Activated CD8-positive, alpha-beta T cell treated with anti-CD3 and anti-CD28 coated beads, Interleukin-2, amount 10 ng/mL, durations not matched to agents 7 days and 5 days (primary cell): Measurements from ENCODE around the gene GRIA1. TPM values are rescaled to one million over a fixed set of nuclear protein-coding genes. Genes with fewer than 3 reads are reported as not detected.
"Not testable (repeated sequence)": the region's sequence is repeated elsewhere in the genome, so short reads cannot be mapped to it uniquely, and the experiment has no call there.

ENCODE experiments used
- ATAC-seq: fragments of 150-1000 bp; cut with Tn5 transposase; one replicate; pipeline ENCODE4 v1.10.0; 2021; ENCODE audit warnings: moderate library complexity
- CTCF ChIA-PET: fragments of 350-600 bp; sonication (Branson Sonifier 250); formaldehyde crosslinking; loops from one replicate; lab custom pipeline; 2021; ENCODE audit warnings: antibody characterized with exemption; lab: Charles Lee
- POLR2A ChIA-PET: fragments of 350-600 bp; sonication (Branson Sonifier 250); formaldehyde crosslinking; loops from one replicate; lab custom pipeline; 2021; ENCODE audit warnings: antibody characterized with exemption; lab: Charles Lee
- DNase-seq: peaks from one replicate; pipeline ENCODE4 v3.0.0-alpha.2; 2020
- H3K27ac Mint-ChIP-seq: one replicate; pipeline ENCODE4 v1.8.0; 2021; ENCODE audit warnings: mild to moderate bottlenecking, mixed read lengths
- H3K27me3 Mint-ChIP-seq: one replicate; pipeline ENCODE4 v1.8.0; 2021; ENCODE audit warnings: low read depth, mixed read lengths
- H3K36me3 Mint-ChIP-seq: one replicate; pipeline ENCODE4 v1.8.0; 2021; ENCODE audit warnings: low read depth, mixed read lengths
- H3K4me1 Mint-ChIP-seq: one replicate; pipeline ENCODE4 v1.8.0; 2021; ENCODE audit warnings: low read depth, mixed read lengths
- H3K4me3 Mint-ChIP-seq: one replicate; pipeline ENCODE4 v1.8.0; 2021; ENCODE audit warnings: mild to moderate bottlenecking, mixed read lengths
- H3K9me3 Mint-ChIP-seq: one replicate; pipeline ENCODE4 v1.8.0; 2022; ENCODE audit warnings: mixed read lengths; ENCODE audit not compliant: insufficient read depth
- total RNA-seq, 2 experiments: library from RNA; stranded (reverse); gene quantifications; one replicate each; pipeline ENCODE4 v1.2.3, GENCODE V29; 2021

GRIA1 gene
- total RNA-seq, 2 experiments from 2014 or later: not detected

GRCh38 chr5:153813901-153814300 lies 323.4 kb downstream of the GRIA1 start:
- Mint-ChIP-seq H3K4me3 (no peak overlapping the region), H3K9me3 (no peaks in the 10 kb centered on the region), H3K4me1 (no peaks in the 10 kb centered on the region), H3K27me3 (no peaks in the 10 kb centered on the region), H3K36me3 (no peaks in the 10 kb centered on the region), H3K27ac (no peak overlapping the region)
- no peak for ATAC-seq
- CTCF ChIA-PET: no interaction called here
- DNase-seq: no peak
- POLR2A ChIA-PET: no interaction called here

DNA sequence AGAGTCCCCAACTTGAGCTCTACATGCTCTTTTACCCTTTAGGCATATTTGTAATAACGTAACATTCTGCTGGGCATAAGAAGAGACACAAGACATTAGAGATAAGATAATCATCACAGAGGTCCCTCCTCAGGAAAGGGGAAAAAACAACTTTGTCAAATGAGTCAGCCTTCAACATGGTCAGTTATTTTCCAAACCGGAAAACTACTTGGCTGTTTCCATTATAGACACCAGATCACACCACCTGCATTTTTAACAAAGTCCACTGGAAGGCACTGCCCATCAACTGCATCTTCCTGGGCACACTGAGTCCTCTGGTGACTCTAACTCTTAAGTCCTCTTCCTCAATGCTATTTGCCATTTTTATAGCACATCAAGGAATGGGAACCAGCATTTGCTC lies 326.4 kb downstream of the GRIA1 start:
- Mint-ChIP-seq H3K4me3 (no peak overlapping the region), H3K27ac (no peak overlapping the region), H3K9me3 (no peaks in the 10 kb centered on the region), H3K36me3 (no peaks in the 10 kb centered on the region), H3K27me3 (no peaks in the 10 kb centered on the region), H3K4me1 (no peaks in the 10 kb centered on the region)
- POLR2A ChIA-PET: no interaction called here
- ATAC-seq (no peak), DNase-seq (no peak)
- CTCF ChIA-PET: no interaction called here

GRCh38 chr5:153818626-153819025 lies 328.2 kb downstream of the GRIA1 start:
- H3K4me3 Mint-ChIP-seq: no peak overlapping the region
- ATAC-seq (no peak), DNase-seq (no peak)
- ChIA-PET CTCF (no interaction called here), POLR2A (no interaction called here)
- no peaks in the 10 kb centered on the region for H3K36me3 Mint-ChIP-seq
- no peak overlapping the region for H3K27ac Mint-ChIP-seq
- H3K9me3 Mint-ChIP-seq: no peaks in the 10 kb centered on the region
- no peaks in the 10 kb centered on the region for H3K27me3 Mint-ChIP-seq
- H3K4me1 Mint-ChIP-seq: no peaks in the 10 kb centered on the region

- ATAC-seq (no peak), DNase-seq (no peak)
- H3K4me1 Mint-ChIP-seq: no peaks in the 10 kb centered on the region
- ChIA-PET CTCF (no interaction called here), POLR2A (no interaction called here)
- no peaks in the 10 kb centered on the region for H3K9me3 Mint-ChIP-seq
- H3K27me3 Mint-ChIP-seq: no peaks in the 10 kb centered on the region
- no peak overlapping the region for H3K27ac Mint-ChIP-seq
- no peaks in the 10 kb centered on the region for H3K36me3 Mint-ChIP-seq
- no peak overlapping the region for H3K4me3 Mint-ChIP-seq
These were observed 332.6 kb downstream of the GRIA1 start for GRCh38 chr5:153823036-153823435.

DNA sequence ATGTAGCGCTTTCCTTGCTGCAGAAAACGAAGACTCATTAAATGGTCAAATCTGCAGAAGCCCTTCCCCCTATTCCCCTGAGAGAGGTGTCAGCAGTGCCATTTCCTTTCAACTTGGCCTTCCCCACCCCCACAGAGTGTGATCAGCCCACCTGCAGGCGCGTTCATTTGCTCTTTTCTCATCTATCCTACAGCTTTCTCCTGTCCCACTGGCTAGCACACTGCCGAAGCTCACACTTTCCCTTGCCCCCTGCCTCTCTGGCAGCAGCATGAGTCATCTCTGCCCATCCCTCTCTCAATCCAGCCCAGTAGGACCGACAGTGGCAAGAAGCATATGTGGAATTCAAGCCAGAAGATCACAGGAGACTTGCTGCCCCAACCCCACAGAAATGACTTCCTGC lies 334.4 kb downstream of the GRIA1 start:
- Mint-ChIP-seq H3K27me3 (no peaks in the 10 kb centered on the region), H3K9me3 (no peaks in the 10 kb centered on the region), H3K27ac (no peak overlapping the region), H3K36me3 (no peaks in the 10 kb centered on the region), H3K4me3 (no peak overlapping the region), H3K4me1 (no peaks in the 10 kb centered on the region)
- CTCF ChIA-PET: no interaction called here
- POLR2A ChIA-PET: no interaction called here
- DNase-seq (no peak), ATAC-seq (no peak)

DNA sequence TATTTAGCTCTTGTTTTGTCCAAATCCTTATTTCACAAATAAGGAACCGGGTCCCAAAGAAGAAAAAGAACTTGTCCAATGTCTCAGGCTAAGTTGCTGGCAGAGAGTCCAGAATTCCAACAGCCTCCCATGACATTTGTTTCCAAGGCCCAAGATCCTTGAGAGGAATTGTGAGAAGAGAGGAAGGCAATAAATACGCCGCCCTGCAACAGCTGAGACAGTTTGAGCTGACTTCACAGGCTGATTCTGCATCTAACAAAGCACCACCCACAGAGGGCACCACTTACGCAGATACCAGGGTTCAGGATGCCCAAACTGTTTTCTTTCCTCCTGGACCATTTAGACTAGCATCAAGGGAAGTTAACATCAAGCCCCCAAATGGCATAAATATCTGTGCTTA lies 336.9 kb downstream of the GRIA1 start:
- CTCF ChIA-PET: no interaction called here
- no peak for ATAC-seq

DNA sequence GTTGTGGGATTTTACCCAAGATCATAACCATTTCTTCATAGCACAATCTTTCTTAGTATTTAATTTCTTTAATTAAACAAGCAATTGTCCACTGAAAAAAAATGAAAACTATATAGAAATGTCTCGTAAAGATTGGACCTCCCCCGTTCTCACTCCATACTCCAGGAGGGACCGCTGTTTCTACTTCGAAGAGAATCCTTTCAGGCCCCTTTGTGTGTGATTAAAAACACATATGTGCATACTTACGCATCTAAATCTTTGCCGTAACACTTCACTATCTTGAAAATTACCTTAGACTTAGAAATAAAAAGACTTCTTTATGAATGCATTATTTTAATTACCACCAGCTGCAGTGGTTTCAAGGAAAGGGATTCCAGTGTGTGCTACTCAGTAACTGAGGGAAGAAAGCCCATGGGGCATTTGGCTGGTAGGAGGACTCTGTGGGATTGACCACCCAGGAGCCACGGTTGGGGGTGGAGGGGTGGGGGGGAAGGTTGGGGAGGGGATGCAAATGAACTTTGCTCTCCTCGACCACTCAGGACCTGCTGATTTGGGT lies 339.1 kb downstream of the GRIA1 start:
- POLR2A ChIA-PET: no interaction called here
- CTCF ChIA-PET: no interaction called here

More for the DNA sequence above, 336.9 kb downstream of the GRIA1 start:
- H3K4me1 Mint-ChIP-seq: no peaks in the 10 kb centered on the region
- no peak for DNase-seq
- H3K27ac Mint-ChIP-seq: no peak overlapping the region
- H3K27me3 Mint-ChIP-seq: no peaks in the 10 kb centered on the region
- H3K36me3 Mint-ChIP-seq: no peaks in the 10 kb centered on the region
- H3K4me3 Mint-ChIP-seq: no peak overlapping the region
- POLR2A ChIA-PET: interaction anchor here (0.6 kb wide), 1 partner anchor 1268 kb away, joined by 5 read pairs; no protein-coding TSS in a partner anchor
- no peaks in the 10 kb centered on the region for H3K9me3 Mint-ChIP-seq

DNA sequence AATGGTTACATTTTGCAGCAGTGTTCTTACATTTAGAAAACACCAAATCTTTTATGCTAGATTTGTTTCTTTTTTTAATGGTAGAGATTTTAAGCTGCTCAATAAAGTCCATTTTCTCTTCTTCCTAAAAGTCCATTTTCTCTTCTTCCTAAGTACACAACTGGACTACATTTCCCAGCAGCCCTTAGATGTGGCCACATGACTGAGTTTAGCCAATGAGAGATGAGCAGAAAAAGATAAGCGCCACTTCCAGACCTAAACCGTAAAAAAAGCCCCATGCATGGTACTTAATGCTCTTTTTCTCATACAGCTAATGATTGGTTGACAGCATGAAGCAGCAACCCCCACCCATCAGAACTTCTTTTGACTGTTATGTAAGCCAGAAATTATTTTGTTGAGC lies 341.5 kb downstream of the GRIA1 start:
- ATAC-seq (no peak), DNase-seq (no peak)
- no peak overlapping the region for H3K27ac Mint-ChIP-seq
- no peaks in the 10 kb centered on the region for H3K9me3 Mint-ChIP-seq
- no peaks in the 10 kb centered on the region for H3K36me3 Mint-ChIP-seq
- CTCF ChIA-PET: no interaction called here
- POLR2A ChIA-PET: no interaction called here
- no peaks in the 10 kb centered on the region for H3K4me1 Mint-ChIP-seq
- no peaks in the 10 kb centered on the region for H3K27me3 Mint-ChIP-seq
- no peak overlapping the region for H3K4me3 Mint-ChIP-seq

More for the DNA sequence above, 339.1 kb downstream of the GRIA1 start:
- no peaks in the 10 kb centered on the region for H3K36me3 Mint-ChIP-seq
- no peak for DNase-seq
- H3K27ac Mint-ChIP-seq: no peak overlapping the region
- ATAC-seq: no peak
- no peak overlapping the region for H3K4me3 Mint-ChIP-seq
- no peaks in the 10 kb centered on the region for H3K9me3 Mint-ChIP-seq
- H3K4me1 Mint-ChIP-seq: no peaks in the 10 kb centered on the region
- H3K27me3 Mint-ChIP-seq: no peaks in the 10 kb centered on the region

DNA sequence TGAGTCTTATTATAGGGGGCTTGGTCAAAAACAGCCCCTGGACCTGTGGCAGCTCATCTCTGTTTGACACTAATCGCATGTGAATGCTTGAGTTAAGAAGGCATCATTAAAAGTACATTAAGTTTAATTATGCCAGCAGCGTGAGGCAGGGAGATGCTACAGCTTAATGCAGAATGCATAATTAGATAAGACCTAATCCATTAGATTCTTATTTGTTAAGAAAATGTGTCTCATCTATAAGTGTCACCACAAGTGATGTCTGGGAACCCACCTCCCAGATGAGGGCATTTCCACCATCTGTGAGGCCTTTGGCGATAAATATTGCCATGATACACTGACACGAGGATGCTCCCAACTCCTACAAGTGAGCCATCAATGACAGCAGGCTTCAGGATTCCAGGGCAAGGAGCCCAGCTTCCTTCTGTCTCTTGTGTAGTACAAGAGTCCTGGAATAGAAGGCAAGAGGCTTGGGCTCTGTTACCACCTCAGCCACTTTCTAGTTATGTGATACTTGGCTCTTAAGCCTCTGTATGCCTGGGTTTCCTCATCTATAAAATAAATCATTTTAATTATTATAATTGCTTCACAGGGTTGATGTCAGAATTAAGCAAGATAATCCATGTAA lies 345.5 kb downstream of the GRIA1 start:
- ChIA-PET POLR2A (no interaction called here), CTCF (no interaction called here)
- H3K27ac Mint-ChIP-seq: no peak overlapping the region
- no peak overlapping the region for H3K4me3 Mint-ChIP-seq
- DNase-seq (no peak), ATAC-seq (no peak)
- no peaks in the 10 kb centered on the region for H3K27me3 Mint-ChIP-seq
- H3K36me3 Mint-ChIP-seq: no peaks in the 10 kb centered on the region
- H3K4me1 Mint-ChIP-seq: no peaks in the 10 kb centered on the region
- H3K9me3 Mint-ChIP-seq: no peaks in the 10 kb centered on the region

DNA sequence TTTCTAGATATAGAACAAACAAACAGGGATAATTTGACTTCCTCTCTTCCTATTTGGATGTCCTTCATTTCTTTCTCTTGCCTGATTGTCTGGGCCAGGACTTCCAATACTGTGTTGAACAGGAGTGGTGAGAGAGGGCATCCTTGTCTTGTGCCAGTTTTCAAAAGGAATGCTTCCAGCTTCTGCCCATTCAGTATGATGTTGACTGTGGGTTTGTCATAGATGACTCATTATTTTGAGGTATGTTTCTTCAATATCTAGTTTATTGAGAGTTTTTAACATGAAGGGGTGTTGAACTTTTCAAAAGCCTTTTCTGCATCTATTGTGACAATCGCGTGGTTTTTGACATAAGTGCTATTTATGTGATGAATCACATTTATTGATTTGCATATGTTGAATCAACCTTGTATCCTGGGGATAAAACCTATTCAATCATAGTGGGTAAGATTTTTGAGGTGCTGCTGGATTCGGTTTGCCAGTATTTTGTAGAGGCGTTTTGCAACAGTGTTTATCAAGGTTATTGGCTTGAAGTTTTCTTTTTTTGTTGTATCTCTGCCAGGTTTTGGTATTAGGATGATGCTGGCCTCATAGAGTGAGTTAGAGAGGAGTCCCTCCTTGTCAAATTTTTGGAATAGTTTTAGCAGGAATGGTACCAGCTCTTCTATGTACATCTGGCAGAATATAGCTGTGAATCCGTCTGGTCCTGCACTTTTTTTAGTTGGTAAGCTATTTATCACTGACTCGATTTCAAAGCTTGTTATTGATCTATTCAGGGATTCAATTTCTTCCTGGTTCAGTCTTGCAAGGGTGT lies 359.0 kb downstream of the GRIA1 start:
- H3K4me1 Mint-ChIP-seq, H3K36me3 Mint-ChIP-seq, POLR2A ChIA-PET, H3K4me3 Mint-ChIP-seq, H3K9me3 Mint-ChIP-seq, ATAC-seq, CTCF ChIA-PET, H3K27ac Mint-ChIP-seq, DNase-seq, H3K27me3 Mint-ChIP-seq: not testable (repeated sequence)

- POLR2A ChIA-PET: no interaction called here
- Mint-ChIP-seq H3K36me3 (no peaks in the 10 kb centered on the region), H3K9me3 (no peaks in the 10 kb centered on the region), H3K27ac (no peak overlapping the region), H3K4me3 (no peak overlapping the region), H3K4me1 (no peaks in the 10 kb centered on the region), H3K27me3 (no peaks in the 10 kb centered on the region)
- no peak for DNase-seq
- CTCF ChIA-PET: no interaction called here
- ATAC-seq: no peak
These were observed 369.9 kb downstream of the GRIA1 start for GRCh38 chr5:153860195-153860886.

DNA sequence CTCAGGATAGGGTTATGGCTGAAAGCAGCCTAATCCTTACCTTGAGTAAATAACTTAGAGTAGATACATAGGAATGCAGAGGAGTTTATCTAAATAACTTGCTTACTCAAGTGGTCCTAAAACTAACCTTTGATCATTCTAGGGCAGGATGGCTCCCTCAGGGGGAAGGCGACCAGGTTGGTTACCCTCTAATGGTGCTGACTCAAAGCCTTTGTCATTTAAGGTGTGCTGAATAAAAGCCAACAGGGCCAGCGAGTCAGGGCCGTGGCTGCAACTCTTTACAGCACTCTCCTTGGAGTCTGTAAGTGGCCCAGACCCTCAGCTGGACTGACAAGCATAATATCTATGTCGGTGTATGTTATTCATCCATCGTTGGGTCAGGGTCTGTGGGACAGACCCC lies 372.4 kb downstream of the GRIA1 start:
- H3K27me3 Mint-ChIP-seq, ATAC-seq, H3K36me3 Mint-ChIP-seq, CTCF ChIA-PET, DNase-seq, POLR2A ChIA-PET, H3K27ac Mint-ChIP-seq, H3K4me1 Mint-ChIP-seq, H3K4me3 Mint-ChIP-seq, H3K9me3 Mint-ChIP-seq: not testable (repeated sequence)
